AG09319 (cell line): ENCODE data around the gene SLC49A3.

ENCODE experiments used
- DNase-seq: peaks from one replicate; pipeline ENCODE4 v3.0.0-alpha.2; 2010; ENCODE audit warnings: low read depth; ENCODE audit errors: extremely low read depth
- CTCF ChIP-seq: IDR thresholded peaks from 2 replicates; pipeline ENCODE4 v1.5.1; 2011; ENCODE audit warnings: low read depth, mild to moderate bottlenecking, inconsistent platforms, low read length, moderate library complexity

The SLC49A3 gene

GRCh38 chr4:692771-693554 is 4.0 kb upstream of the SLC49A3 start:
- no peak for DNase-seq
- TF ChIP-seq CTCF, result no peak

GRCh38 chr4:689723-690122 is 772 bp upstream of the SLC49A3 start:
- no peak for TF ChIP-seq CTCF
- no peak for DNase-seq

GRCh38 chr4:687971-688853 is 739 bp downstream of the SLC49A3 start:
- DNase-seq, result no peak
- no peak for TF ChIP-seq CTCF

- DNase-seq, result peak; percentile 71
- no peak for TF ChIP-seq CTCF
These were observed 1.6 kb downstream of the SLC49A3 start for GRCh38 chr4:687048-687970.

- no peak for DNase-seq
- no peak for TF ChIP-seq CTCF
These were observed 2.4 kb downstream of the SLC49A3 start for GRCh38 chr4:686413-687040.

GRCh38 chr4:685679-686412 is 3.1 kb downstream of the SLC49A3 start:
- no peak for DNase-seq
- no peak for TF ChIP-seq CTCF
